GM12878 (cell line): ENCODE data around the gene NAALADL1. TPM values are rescaled to one million over a fixed set of nuclear protein-coding genes. Genes with fewer than 3 reads are reported as not detected.

Source experiments
- ATAC-seq: fragments of 200-7000 bp; cut with Tn5 transposase; 3 replicates; pipeline ENCODE4 v1.9.1; 2020; ENCODE audit warnings: mild to moderate bottlenecking, moderate library complexity
- BruUV-seq: library from RNA; stranded (reverse); fragments of 400-500 nt; replicated peaks from 2 replicates; lab custom pipeline; 2021; lab: Mats Ljungman, UMichigan
- CTCF ChIA-PET: fragments of 300-600 bp; sonication (Branson Sonifier 250); formaldehyde crosslinking; extraction: SDS; loops from one replicate; lab custom pipeline; 2021; ENCODE audit warnings: inconsistent platforms; lab: Yijun Ruan, JAX
- POLR2A ChIA-PET: fragments of 350-600 bp; formaldehyde crosslinking; extraction: SDS; loops from one replicate; lab custom pipeline; 2021; ENCODE audit warnings: inconsistent platforms; lab: Charles Lee
- RAD21 ChIA-PET: fragments of 300-600 bp; sonication (Branson Sonifier 250); formaldehyde crosslinking; loops from one replicate; lab custom pipeline; 2023; ENCODE audit warnings: antibody characterized with exemption; ENCODE audit not compliant: unreplicated experiment; lab: Charles Lee
- SMC1A ChIA-PET: fragments of 300-600 bp; sonication (Branson Sonifier 250); formaldehyde crosslinking; loops from one replicate; lab custom pipeline; 2023; ENCODE audit not compliant: unreplicated experiment, uncharacterized antibody; lab: Charles Lee
- DNase-seq: peaks from one replicate; pipeline ENCODE4 v3.0.0-alpha.2; 2011; ENCODE audit warnings: low read depth, low spot score
- FAIRE-seq: peaks from 3 replicates; lab custom pipeline; 2011; peaks lifted over from hg19 to GRCh38; lab: Jason Lieb, UNC
- H2AFZ ChIP-seq: 2 replicates; pipeline ENCODE4 v1.6.0; 2011; ENCODE audit warnings: low read depth, low read length, control low read depth; ENCODE audit not compliant: control insufficient read depth
- H3K27ac ChIP-seq: 2 replicates; pipeline ENCODE4 v1.5.1; 2011; ENCODE audit warnings: control low read depth; ENCODE audit not compliant: control insufficient read depth, insufficient read depth
- H3K27me3 ChIP-seq, 2 experiments: replicated peaks in 1 of 2; 2 replicates each; pipeline versions ENCODE4 v1.6.0 to v1.6.1; 2011; ENCODE audit warnings: low read length in 1 of 2; ENCODE audit not compliant: control insufficient read depth in 2 of 2, insufficient read depth in 2 of 2
- H3K36me3 ChIP-seq, 2 experiments: 2 replicates each; pipeline ENCODE4 v1.5.1; 2011; ENCODE audit warnings: low read length in 1 of 2; ENCODE audit not compliant: control insufficient read depth in 2 of 2, insufficient read depth in 2 of 2
- H3K4me1 ChIP-seq: 2 replicates; pipeline ENCODE4 v1.6.1; 2011; ENCODE audit warnings: mild to moderate bottlenecking, low read length, moderate library complexity, mixed read lengths; ENCODE audit not compliant: control insufficient read depth, insufficient read depth
- H3K4me2 ChIP-seq: 2 replicates; pipeline ENCODE4 v1.6.0; 2011; ENCODE audit warnings: control low read depth; ENCODE audit not compliant: control insufficient read depth, insufficient read depth
- H3K4me3 ChIP-seq: fragments of 200-600 bp; sonication (generic); 2 replicates; pipeline ENCODE4 v1.5.1; 2016
- H3K79me2 ChIP-seq: 2 replicates; pipeline ENCODE4 v1.6.0; 2011; ENCODE audit warnings: low read length; ENCODE audit not compliant: control insufficient read depth, insufficient read depth
- H3K9ac ChIP-seq: 2 replicates; pipeline ENCODE4 v1.8.0; 2011; ENCODE audit warnings: low read length, control low read depth, mixed read lengths; ENCODE audit not compliant: control insufficient read depth, insufficient read depth
- H3K9me3 ChIP-seq: replicated peaks from 3 replicates; pipeline ENCODE4 v1.5.1; 2011; ENCODE audit warnings: mild to moderate bottlenecking, low read length; ENCODE audit not compliant: control insufficient read depth, insufficient read depth
- H4K20me1 ChIP-seq: 2 replicates; pipeline ENCODE4 v1.6.0; 2011; ENCODE audit not compliant: control insufficient read depth, insufficient read depth
- BHLHE40 ChIP-seq, 2 experiments: fragments of 450-650 bp in 1 of 2; IDR thresholded peaks; 2 replicates each; pipeline ENCODE4 v1.6.1; 2011 to 2017; ENCODE audit warnings: low read depth in 2 of 2, borderline replicate concordance in 1 of 2, improper control_type of control experiment in 1 of 2, low read length in 1 of 2, mild to moderate bottlenecking in 1 of 2
- CREB1 ChIP-seq: IDR thresholded peaks from 2 replicates; pipeline ENCODE4 v1.6.1; 2012; ENCODE audit warnings: low read depth, mild to moderate bottlenecking, inconsistent platforms
- CUX1 ChIP-seq: IDR thresholded peaks from 2 replicates; pipeline ENCODE4 v1.6.1; 2012; ENCODE audit warnings: improper control_type of control experiment, low read depth, low read length; ENCODE audit not compliant: insufficient replicate concordance
- KLF5 ChIP-seq: fragments of 450-650 bp; IDR thresholded peaks from 2 replicates; pipeline ENCODE4 v1.6.1; 2014; ENCODE audit warnings: mild to moderate bottlenecking; ENCODE audit not compliant: partially characterized antibody
- NBN ChIP-seq: fragments of 450-650 bp; IDR thresholded peaks from 2 replicates; pipeline ENCODE4 v1.6.1; 2016
- POLR2A ChIP-seq: IDR thresholded peaks from 2 replicates; pipeline ENCODE4 v1.6.1; 2011; ENCODE audit warnings: low read depth, mild to moderate bottlenecking, low read length
- RAD51 ChIP-seq: fragments of 450-650 bp; IDR thresholded peaks from 2 replicates; pipeline ENCODE4 v1.6.1; 2016; ENCODE audit warnings: moderate library complexity, mild to moderate bottlenecking, inconsistent platforms
- RBBP5 ChIP-seq: fragments of 200-600 bp; sonication (generic); conservative IDR thresholded peaks from 2 replicates; pipeline ENCODE4 v1.6.1; 2016
- STAT3 ChIP-seq: IDR thresholded peaks from 2 replicates; pipeline ENCODE4 v1.6.1; 2011; ENCODE audit warnings: low read depth, low read length, improper control_type of control experiment
- WGBS: methylation state at CpG from one replicate; pipeline ENCODE4 v1.1.6; 2016; ENCODE audit warnings: low lambda C conversion rate; ENCODE audit not compliant: insufficient replicate concordance, insufficient coverage; ENCODE audit errors: missing lambda C conversion rate; 5-methylcytosine and 5-hydroxymethylcytosine counted together
- in situ Hi-C: fragments of 300-500 bp; cut with MboI; formaldehyde crosslinking; loops from 9 replicates; pipeline ENCODE4 v1.14.3; 2018; ENCODE audit warnings: mixed read lengths
- intact Hi-C: fragments of 100-400 bp; cut with micrococcal nuclease; formaldehyde crosslinking; loops from one replicate; pipeline ENCODE4 v1.14.2; 2022; ENCODE audit not compliant: unreplicated experiment
- polyA plus RNA-seq, 11 experiments: library from polyadenylated mRNA; depleted of rRNA in 4 of 11; unstranded in 6 of 11; stranded (reverse) in 5 of 11; fragments of >200 nt; fragmentation: Nextera tagmentation in 4 of 11; fragmentation: Illumina TruSeq in 1 of 11; extraction: Ambion mirVana in 4 of 11; extraction: Trizol in 1 of 11; gene quantifications; 1 replicate in 1 of 11; 2 replicates in 10 of 11; pipeline versions ENCODE4 v1.2.1 to v1.2.3, GENCODE V29; 2011 to 2016; ENCODE audit warnings: inconsistent platforms in 2 of 11, missing spikeins in 2 of 11, low read depth in 1 of 11
- total RNA-seq, 4 experiments: library from RNA; depleted of rRNA in 3 of 4; stranded (reverse); fragments of >200 nt in 3 of 4; fragmentation: Illumina TruSeq in 1 of 4; extraction: Trizol in 1 of 4; gene quantifications; 2 replicates each; pipeline versions ENCODE4 v1.2.1 to v1.2.3, GENCODE V29; 2013 to 2021

Gene NAALADL1
- total and polyA plus RNA-seq, 10 of the 15 experiments (the other 5 are each of a cell fraction or from before 2014, with no cell fraction given), result 0.77 to 5.5 (median 1.5) TPM

- H3K4me2 ChIP-seq, result no peak overlapping the region
- no peaks in the 10 kb centered on the region for H4K20me1 ChIP-seq
- H3K9me3 ChIP-seq, result no peaks in the 10 kb centered on the region
- no peaks in the 10 kb centered on the region for H3K27me3 ChIP-seq
- POLR2A ChIA-PET, result interaction anchor here (0.6 to 1.1 kb wide), 2 partner anchors 102 to 314 kb away, joined by 3 to 5 read pairs; no protein-coding TSS in a partner anchor
- H3K79me2 ChIP-seq, result no peaks in the 10 kb centered on the region
- H3K4me3 ChIP-seq, result no peak overlapping the region
- SMC1A ChIA-PET, result interaction anchor here (1.3 to 1.9 kb wide), 2 partner anchors 12 to 160 kb away, joined by 6 to 7 read pairs; partner anchors contain the start of gene BATF2
- WGBS, result 24% methylated on average over 2 of the region's 2 CpGs
- CTCF ChIA-PET, result interaction anchor here (6.4 to 8.2 kb wide), 2 partner anchors 103 to 161 kb away, joined by 64 to 89 read pairs; partner anchors contain the start of genes CDC42BPG and TM7SF2
- no peaks in the 10 kb centered on the region for H3K36me3 ChIP-seq
- TF ChIP-seq RBBP5, result no peak
- no peak for TF ChIP-seq POLR2A
- TF ChIP-seq RAD51, result no peak
- TF ChIP-seq STAT3, result no peak
- no peak for TF ChIP-seq CREB1
- no peak for TF ChIP-seq NBN
- TF ChIP-seq BHLHE40 (IDR thresholded peaks at IDR 0.05; ENCODE audit: borderline replicate concordance in 1 of 2, low read depth in 2 of 2, low read length in 1 of 2), result no peak
- no peak for TF ChIP-seq CUX1
- no peak for TF ChIP-seq KLF5
- H3K4me1 ChIP-seq, result peaks cover 5% of the 10 kb centered on the region
- ATAC-seq (no peak), DNase-seq (no peak), FAIRE-seq (peak; percentile 66)
- intact Hi-C loops, result no loop called here
- RAD21 ChIA-PET, result interaction anchor here (0.9 to 1.2 kb wide), 2 partner anchors 12 to 161 kb away, joined by 3 to 5 read pairs; partner anchors contain the start of gene BATF2
- no peak overlapping the region for H3K27ac ChIP-seq
- in situ Hi-C loops, result no loop called here
- no peak overlapping the region for H2AFZ ChIP-seq
- H3K9ac ChIP-seq, result no peak overlapping the region
- BruUV-seq, result no TSS peak
Measured at GRCh38 chr11:65008873-65009272, 49.5 kb downstream of the NAALADL1 start.
